LNCAP (cell line): ENCODE data around the gene PLCXD1.
A peak's percentile ranks its signal among the peaks of the same experiment; 100 is the strongest.

ENCODE experiments used
- CTCF ChIP-seq: fragments of 450-650 bp; IDR thresholded peaks from 2 replicates; pipeline ENCODE4 v1.5.1; 2017; ENCODE audit warnings: mild to moderate bottlenecking

The PLCXD1 gene

GRCh38 chrX:323721-324628 is 42.8 kb downstream of the PLCXD1 start:
- TF ChIP-seq CTCF: peak; percentile 35; the same call in 1 of the 2 replicates

- no peak for TF ChIP-seq CTCF
These were observed 46.5 kb downstream of the PLCXD1 start for GRCh38 chrX:327660-328126.

- TF ChIP-seq CTCF: no peak
These were observed 48.2 kb downstream of the PLCXD1 start for GRCh38 chrX:329291-329910.

DNA sequence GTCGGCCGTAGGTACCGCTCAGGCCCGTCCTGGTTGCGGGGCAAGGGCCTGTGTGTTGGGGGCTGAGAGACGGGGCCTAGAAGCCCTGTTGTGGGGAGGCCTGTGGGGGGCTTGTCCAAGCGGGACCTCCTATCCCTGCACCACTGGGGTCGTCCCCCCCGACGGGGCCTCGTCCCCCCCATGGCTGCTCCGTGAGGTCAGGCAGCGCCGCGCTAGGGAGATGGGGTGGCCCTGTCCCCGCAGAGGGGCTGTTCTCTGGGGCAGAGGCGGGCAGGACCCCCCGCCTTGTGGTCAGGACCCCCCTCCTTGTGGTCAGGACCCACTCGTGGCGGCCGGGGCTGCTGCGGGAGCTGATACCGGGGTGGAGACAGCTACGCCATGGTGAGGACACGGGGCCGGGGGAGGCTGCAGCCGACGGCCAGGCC is 49.6 kb downstream of the PLCXD1 start:
- no peak for TF ChIP-seq CTCF

GRCh38 chrX:331151-331824 is 50.1 kb downstream of the PLCXD1 start:
- TF ChIP-seq CTCF: no peak

GRCh38 chrX:331825-332495 is 50.8 kb downstream of the PLCXD1 start:
- TF ChIP-seq CTCF: no peak

DNA sequence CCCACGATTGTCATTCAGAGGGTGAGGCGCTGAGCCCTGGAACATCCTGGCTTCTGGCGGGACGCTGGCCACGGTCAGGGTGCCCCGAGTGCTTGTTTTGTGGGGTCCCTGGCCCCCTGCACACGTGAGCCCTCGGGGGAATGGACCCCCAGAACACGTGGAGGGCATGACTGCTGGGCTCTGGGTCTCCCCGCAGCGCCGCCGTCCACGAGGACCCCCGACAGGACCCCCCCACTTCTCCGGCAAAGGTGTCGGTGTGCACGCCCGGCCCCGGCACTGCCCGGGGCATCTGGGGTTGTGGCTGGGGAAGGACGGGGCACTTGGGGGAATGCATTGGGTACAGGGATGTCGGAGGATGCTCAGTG is 51.3 kb downstream of the PLCXD1 start:
- no peak for TF ChIP-seq CTCF
